HCT116 (cell line): ENCODE results near the gene VIPR2. TPM values are rescaled to one million over a fixed set of nuclear protein-coding genes. Genes with fewer than 3 reads are reported as not detected.

Experiments
- ATAC-seq: fragments of 200-7000 bp; cut with Tn5 transposase; 2 replicates; pipeline ENCODE4 v1.9.1; 2020; ENCODE audit warnings: mild to moderate bottlenecking, moderate library complexity
- BruUV-seq: library from RNA; stranded (reverse); fragments of 400-500 nt; replicated peaks from 2 replicates; lab custom pipeline; 2021; lab: Mats Ljungman, UMichigan
- CTCF ChIA-PET: fragments of 300-600 bp; sonication (Branson Sonifier 250); formaldehyde crosslinking; loops from one replicate; lab custom pipeline; 2021; ENCODE audit warnings: antibody characterized with exemption; lab: Charles Lee
- POLR2A ChIA-PET: fragments of 300-600, 350-600 bp; sonication (Branson Sonifier 250); formaldehyde crosslinking; loops from one replicate; lab custom pipeline; 2021; ENCODE audit warnings: antibody characterized with exemption; lab: Charles Lee
- RAD21 ChIA-PET, 2 experiments: fragments of 300-600 bp; sonication (Branson Sonifier 250); formaldehyde crosslinking; loops; one replicate each; lab custom pipeline; 2023; ENCODE audit warnings: low total read pairs in 2 of 2; ENCODE audit not compliant: uncharacterized antibody in 2 of 2, unreplicated experiment in 2 of 2, low non-redundant PET in 1 of 2; lab: Charles Lee
- DNase-seq: peaks from one replicate; pipeline ENCODE4 v3.0.0-alpha.2; 2010; ENCODE audit warnings: low read depth, low spot score
- H2AFZ ChIP-seq: fragments of 200-600 bp; shearing (Covaris generic), sonication (generic); 2 replicates; pipeline ENCODE4 v1.6.1; 2017; ENCODE audit warnings: low read depth, mixed run types, mixed read lengths, antibody characterized with exemption, low read length; ENCODE audit not compliant: poor library complexity, severe bottlenecking
- H3K27ac ChIP-seq: 2 replicates; pipeline ENCODE4 v1.5.1; 2012; ENCODE audit warnings: low read depth, low read length
- H3K27me3 ChIP-seq: fragments of 200-600 bp; sonication (generic); 2 replicates; pipeline ENCODE4 v1.6.1; 2016; ENCODE audit warnings: mixed run types, low read length, mixed read lengths; ENCODE audit not compliant: insufficient read depth
- H3K36me3 ChIP-seq, 2 experiments: fragments of 200-500 bp in 1 of 2; fragments of 200-600 bp in 1 of 2; sonication (Bioruptor generic) in 1 of 2; sonication (generic) in 1 of 2; 2 replicates each; pipeline versions ENCODE4 v1.5.1 to v1.6.1; 2014 to 2016; ENCODE audit warnings: low read length in 2 of 2, inconsistent platforms in 1 of 2, mixed read lengths in 1 of 2, mixed run types in 1 of 2; ENCODE audit not compliant: insufficient read depth in 2 of 2, control insufficient read depth in 1 of 2
- H3K4me1 ChIP-seq, 2 experiments: fragments of 200-600 bp in 1 of 2; sonication (generic) in 1 of 2; 2 replicates each; pipeline versions ENCODE4 v1.5.1 to v1.6.1; 2012 to 2017; ENCODE audit warnings: low read length in 2 of 2, inconsistent platforms in 1 of 2, mild to moderate bottlenecking in 1 of 2, mixed read lengths in 1 of 2, mixed run types in 1 of 2, moderate library complexity in 1 of 2; ENCODE audit not compliant: insufficient read depth in 2 of 2, control insufficient read depth in 1 of 2
- H3K4me2 ChIP-seq: fragments of 200-600 bp; sonication (generic); 2 replicates; pipeline ENCODE4 v1.6.1; 2017; ENCODE audit warnings: mixed run types, low read length, mixed read lengths
- H3K4me3 ChIP-seq, 2 experiments: fragments of 200-600 bp in 1 of 2; sonication (generic) in 1 of 2; replicated peaks in 1 of 2; 2 replicates each; pipeline ENCODE4 v1.5.1; 2011 to 2016; ENCODE audit warnings: low read length in 2 of 2, control low read depth in 1 of 2, low read depth in 1 of 2, mild to moderate bottlenecking in 1 of 2, mixed read lengths in 1 of 2, mixed run types in 1 of 2
- H3K79me2 ChIP-seq: fragments of 200-600 bp; sonication (generic); 2 replicates; pipeline ENCODE4 v1.6.1; 2017; ENCODE audit warnings: mild to moderate bottlenecking, mixed run types, low read length, moderate library complexity, mixed read lengths; ENCODE audit not compliant: insufficient read depth
- H3K9ac ChIP-seq: fragments of 200-600 bp; sonication (generic); 2 replicates; pipeline ENCODE4 v1.6.1; 2016; ENCODE audit warnings: low read length, mixed read lengths
- H3K9me2 ChIP-seq: fragments of 200-600 bp; sonication (generic), shearing (Covaris generic); 2 replicates; pipeline ENCODE4 v1.6.1; 2017; ENCODE audit warnings: mixed run types, mild to moderate bottlenecking, moderate library complexity; ENCODE audit not compliant: insufficient read depth
- H3K9me3 ChIP-seq, 2 experiments: fragments of 200-500 bp in 1 of 2; fragments of 200-600 bp in 1 of 2; sonication (Bioruptor generic) in 1 of 2; sonication (generic) in 1 of 2; 2 replicates each; pipeline ENCODE4 v1.6.1; 2014 to 2017; ENCODE audit warnings: low read length in 2 of 2, mixed read lengths in 2 of 2, inconsistent platforms in 1 of 2, low read depth in 1 of 2, mild to moderate bottlenecking in 1 of 2, mixed run types in 1 of 2, moderate library complexity in 1 of 2; ENCODE audit not compliant: control insufficient read depth in 1 of 2, insufficient read depth in 1 of 2
- H4K20me1 ChIP-seq: fragments of 200-600 bp; sonication (generic), shearing (Covaris generic); 2 replicates; pipeline ENCODE4 v1.6.1; 2017; ENCODE audit warnings: mixed run types, mild to moderate bottlenecking, moderate library complexity; ENCODE audit not compliant: insufficient read depth
- ATF3 ChIP-seq: IDR thresholded peaks from 2 replicates; pipeline ENCODE4 v1.6.1; 2012
- CEBPB ChIP-seq: IDR thresholded peaks from 2 replicates; pipeline ENCODE4 v1.6.1; 2012; ENCODE audit warnings: low read depth
- CTCF ChIP-seq, 3 experiments: fragments of 200-600 bp in 1 of 3; sonication (generic) in 1 of 3; IDR thresholded peaks in 2 of 3; conservative IDR thresholded peaks in 1 of 3; 2 replicates each; pipeline ENCODE4 v1.5.1; 2012 to 2017; ENCODE audit warnings: low read depth in 2 of 3, low read length in 2 of 3, antibody characterized with exemption in 1 of 3, borderline replicate concordance in 1 of 3, control low read depth in 1 of 3, mild to moderate bottlenecking in 1 of 3, mixed read lengths in 1 of 3, mixed run types in 1 of 3, moderate library complexity in 1 of 3; ENCODE audit not compliant: insufficient read depth in 1 of 3
- EGR1 ChIP-seq: IDR thresholded peaks from 2 replicates; pipeline ENCODE4 v1.6.1; 2012; ENCODE audit warnings: low read depth
- ELF1 ChIP-seq: IDR thresholded peaks from 2 replicates; pipeline ENCODE4 v1.6.1; 2012; ENCODE audit warnings: low read depth, borderline replicate concordance
- RAD21 ChIP-seq: IDR thresholded peaks from 2 replicates; pipeline ENCODE4 v1.6.1; 2012; ENCODE audit warnings: low read depth, mild to moderate bottlenecking
- REST ChIP-seq: IDR thresholded peaks from 2 replicates; pipeline ENCODE4 v1.6.1; 2012; ENCODE audit warnings: low read depth
- SIN3A ChIP-seq: IDR thresholded peaks from 2 replicates; pipeline ENCODE4 v1.6.1; 2012; ENCODE audit warnings: low read depth
- SRF ChIP-seq: IDR thresholded peaks from 2 replicates; pipeline ENCODE4 v1.6.1; 2012; ENCODE audit warnings: low read depth
- YY1 ChIP-seq: IDR thresholded peaks from 2 replicates; pipeline ENCODE4 v1.6.1; 2011; ENCODE audit warnings: low read length, low read depth, moderate library complexity, mild to moderate bottlenecking; ENCODE audit not compliant: insufficient replicate concordance; ENCODE audit errors: extremely low read depth
- ZBTB33 ChIP-seq: IDR thresholded peaks from 2 replicates; pipeline ENCODE4 v1.6.1; 2011; ENCODE audit warnings: mild to moderate bottlenecking, low read length, moderate library complexity; ENCODE audit not compliant: insufficient replicate concordance; ENCODE audit errors: extremely low read depth
- intact Hi-C: fragments of 100-400 bp; cut with micrococcal nuclease; formaldehyde crosslinking; loops from 2 replicates; pipeline ENCODE4 v1.10.0; 2022
- total RNA-seq: library from RNA; stranded (reverse); gene quantifications from one replicate; pipeline ENCODE4 v1.2.1, GENCODE V29; 2021; ENCODE audit not compliant: unreplicated experiment

The VIPR2 gene
- total RNA-seq, 1 experiment from 2014 or later: 0.10 TPM

- DNase-seq (no peak), ATAC-seq (no peak)
- no peaks in the 10 kb centered on the region for H3K9me2 ChIP-seq
- no peaks in the 10 kb centered on the region for H4K20me1 ChIP-seq
- H3K36me3 ChIP-seq: no peaks in the 10 kb centered on the region
- BruUV-seq: no TSS peak
- peaks cover 0 to 2% of the 10 kb centered on the region in 2 experiments; a peak in 1 of 4 replicates for H3K4me1 ChIP-seq
- no peak overlapping the region for H3K4me2 ChIP-seq
- intact Hi-C loops: no loop called here
- H3K9ac ChIP-seq: no peak overlapping the region
- CTCF ChIA-PET: no interaction called here
- H3K27me3 ChIP-seq: 0 out of 2 replicates have a peak, but pooled peaks cover 4% of the 10 kb centered on the region
- H2AFZ ChIP-seq: no peak overlapping the region
- no peaks in the 10 kb centered on the region for H3K79me2 ChIP-seq
- no peaks in the 10 kb centered on the region for H3K9me3 ChIP-seq
- H3K4me3 ChIP-seq: no peak overlapping the region
- H3K27ac ChIP-seq: no peak overlapping the region
- RAD21 ChIA-PET: no interaction called here
- TF ChIP-seq ELF1 (no peak), SRF (no peak), REST (no peak), ZBTB33 (no peak), ATF3 (no peak), SIN3A (no peak), YY1 (no peak), RAD21 (no peak), EGR1 (no peak), CTCF (IDR thresholded peaks at IDR 0.05 in 2 of 3, conservative IDR thresholded peaks at IDR 0.05 in 1 of 3; ENCODE audit: borderline replicate concordance in 1 of 3, insufficient read depth in 1 of 3, low read depth in 2 of 3, low read length in 2 of 3) (no peak), CEBPB (no peak)
- POLR2A ChIA-PET: no interaction called here
Measured at GRCh38 chr7:159192725-159193453, 48.2 kb upstream of the VIPR2 start.
